WTC11 (cell line): Measurements from ENCODE around the gene LRRC8A.

Experiments used
- CTCF ChIP-seq: fragments of 200-600 bp; IDR thresholded peaks from 2 replicates; pipeline ENCODE4 v1.8.0; 2022; ENCODE audit warnings: antibody characterized with exemption
- TCF7 ChIP-seq: sonication (generic); formaldehyde crosslinking; IDR thresholded peaks from 2 replicates; pipeline ENCODE4 v1.8.0; 2022; ENCODE audit warnings: mild to moderate bottlenecking, low read depth, missing genetic modification reagents, moderate library complexity

- TF ChIP-seq CTCF: no peak
- TF ChIP-seq TCF7 (CRISPR knock-in tag): no peak
Measured at GRCh38 chr9:128846680-128847030, 35.3 kb upstream of the LRRC8A start.
